GM19043 (cell line): ENCODE data around the gene ELOVL5.
"Not testable (repeated sequence)": the region's sequence is repeated elsewhere in the genome, so short reads cannot be mapped to it uniquely, and the experiment has no call there.

Experiments
- ATAC-seq: cut with Tn5 transposase; IDR thresholded peaks from one replicate; pipeline ENCODE4 v1.9.1; 2021; ENCODE audit warnings: low read depth; ENCODE audit not compliant: unreplicated experiment

Gene ELOVL5

GRCh38 chr6:53309901-53310300, 38.8 kb downstream of the ELOVL5 start:
- ATAC-seq: no peak

- peak; percentile 79 for ATAC-seq
These were observed 39.5 kb downstream of the ELOVL5 start for GRCh38 chr6:53309059-53309900.

- peak; percentile 36 for ATAC-seq
These were observed 41.9 kb downstream of the ELOVL5 start for GRCh38 chr6:53306819-53307347.

GRCh38 chr6:53306217-53306616, 42.5 kb downstream of the ELOVL5 start:
- ATAC-seq: not testable (repeated sequence)

- ATAC-seq: not testable (repeated sequence)
These were observed 43.2 kb downstream of the ELOVL5 start for GRCh38 chr6:53305506-53306005.

GRCh38 chr6:53304953-53305352, 43.8 kb downstream of the ELOVL5 start:
- ATAC-seq: not testable (repeated sequence)

GRCh38 chr6:53302678-53303360, 45.9 kb downstream of the ELOVL5 start:
- no peak for ATAC-seq

- no peak for ATAC-seq
These were observed 46.8 kb downstream of the ELOVL5 start for GRCh38 chr6:53301801-53302537.

- ATAC-seq: no peak
These were observed 47.8 kb downstream of the ELOVL5 start for GRCh38 chr6:53300656-53301551.

- no peak for ATAC-seq
These were observed 49.3 kb downstream of the ELOVL5 start for GRCh38 chr6:53299331-53300005.

GRCh38 chr6:53297004-53297403, 51.7 kb downstream of the ELOVL5 start:
- ATAC-seq: no peak

- ATAC-seq: no peak
These were observed 53.6 kb downstream of the ELOVL5 start for GRCh38 chr6:53295176-53295575.

- ATAC-seq: no peak
These were observed 54.1 kb downstream of the ELOVL5 start for GRCh38 chr6:53294611-53295010.

- no peak for ATAC-seq
These were observed 54.7 kb downstream of the ELOVL5 start for GRCh38 chr6:53294095-53294494.

- no peak for ATAC-seq
These were observed 55.1 kb downstream of the ELOVL5 start for GRCh38 chr6:53293691-53294090.

GRCh38 chr6:53290537-53291510, 57.9 kb downstream of the ELOVL5 start:
- no peak for ATAC-seq

GRCh38 chr6:53287336-53288225, 61.2 kb downstream of the ELOVL5 start:
- no peak for ATAC-seq
